Kidney (tissue), 11 donors: ENCODE data around the gene UGT2B17. TPM values are rescaled to one million over a fixed set of nuclear protein-coding genes. Genes with fewer than 3 reads are reported as not detected.
A peak's percentile ranks its signal among the peaks of the same experiment; 100 is the strongest.
"Not testable (repeated sequence)": the region's sequence is repeated elsewhere in the genome, so short reads cannot be mapped to it uniquely, and the experiment has no call there.

Experiments used
- DNase-seq, 5 donors: peaks; one replicate each; pipeline ENCODE4 v3.0.0-alpha.2; 2013 to 2020
- FAIRE-seq: peaks from 2 replicates; lab custom pipeline; 2012; peaks lifted over from hg19 to GRCh38; lab: Jason Lieb, UNC
- H3K27ac ChIP-seq, 2 donors: one replicate each; pipeline ENCODE4 v1.7.0; 2013; ENCODE audit warnings: low read depth in 2 of 2, low read length in 2 of 2, inconsistent platforms in 1 of 2
- H3K27me3 ChIP-seq: one replicate; pipeline ENCODE4 v1.7.1; 2013; ENCODE audit warnings: low read length, inconsistent platforms; ENCODE audit not compliant: control insufficient read depth, insufficient read depth
- H3K36me3 ChIP-seq, 3 donors: one replicate each; pipeline versions ENCODE4 v1.7.0 to v1.7.1; 2013; ENCODE audit warnings: low read length in 3 of 3, control low read depth in 1 of 3, inconsistent platforms in 1 of 3; ENCODE audit not compliant: insufficient read depth in 3 of 3, control insufficient read depth in 2 of 3
- H3K4me1 ChIP-seq, 3 donors: one replicate each; pipeline versions ENCODE4 v1.7.0 to v1.7.1; 2013; ENCODE audit warnings: low read length in 3 of 3, inconsistent platforms in 1 of 3, low read depth in 1 of 3; ENCODE audit not compliant: control insufficient read depth in 2 of 3, insufficient read depth in 2 of 3
- H3K4me3 ChIP-seq, 3 donors: one replicate each; pipeline versions ENCODE4 v1.7.0 to v1.8.1; 2013; ENCODE audit warnings: low read length in 3 of 3, control low read depth in 1 of 3, inconsistent platforms in 1 of 3
- H3K9ac ChIP-seq, 3 donors: one replicate each; pipeline versions ENCODE4 v1.7.0 to v1.7.1; 2013; ENCODE audit warnings: low read length in 3 of 3, control low read depth in 1 of 3, inconsistent platforms in 1 of 3
- H3K9me3 ChIP-seq, 3 donors: one replicate each; pipeline versions ENCODE4 v1.7.0 to v1.7.1; 2013; ENCODE audit warnings: low read length in 3 of 3, control low read depth in 1 of 3, inconsistent platforms in 1 of 3; ENCODE audit not compliant: control insufficient read depth in 2 of 3, insufficient read depth in 1 of 3
- intact Hi-C: fragments of 100-400 bp; cut with DNase I; formaldehyde crosslinking; loops from one replicate; pipeline ENCODE4 v1.11.1; 2022
- polyA plus RNA-seq: library from polyadenylated mRNA; stranded (reverse); fragments of 350-450 nt; fragmentation: Illumina TruSeq; extraction: RNeasy Lipid Tissue Mini Kit (QIAGEN cat#74804); gene quantifications from one replicate; pipeline ENCODE4 v1.2.3, GENCODE V29; 2014; ENCODE audit warnings: low read depth, low replicate concordance; ENCODE audit not compliant: insufficient read depth
- total RNA-seq: library from RNA; stranded (reverse); fragmentation: NEBNext Ultra II Directional; extraction: Animal tissue kit (Norgen Biotek cat#: 25700); gene quantifications from one replicate; pipeline ENCODE4 v1.2.1, GENCODE V29; 2021
- donor health status: control.
- donor health status: control.
- donor health status: DM: yes; HTN: yes; CAD: no.
- donor health status: Normal renal cell carcinoma (clear cell type).

The UGT2B17 gene
- total and polyA plus RNA-seq, 2 donors from 2014 or later, result 0.38 TPM; not detected in 1

GRCh38 chr4:68565082-68565481 is 11.0 kb downstream of the UGT2B17 start:
- DNase-seq, FAIRE-seq, H3K4me3 ChIP-seq, H3K9ac ChIP-seq, H3K4me1 ChIP-seq, H3K9me3 ChIP-seq, intact Hi-C loops, H3K36me3 ChIP-seq, H3K27ac ChIP-seq, H3K27me3 ChIP-seq: not testable (repeated sequence)

DNA sequence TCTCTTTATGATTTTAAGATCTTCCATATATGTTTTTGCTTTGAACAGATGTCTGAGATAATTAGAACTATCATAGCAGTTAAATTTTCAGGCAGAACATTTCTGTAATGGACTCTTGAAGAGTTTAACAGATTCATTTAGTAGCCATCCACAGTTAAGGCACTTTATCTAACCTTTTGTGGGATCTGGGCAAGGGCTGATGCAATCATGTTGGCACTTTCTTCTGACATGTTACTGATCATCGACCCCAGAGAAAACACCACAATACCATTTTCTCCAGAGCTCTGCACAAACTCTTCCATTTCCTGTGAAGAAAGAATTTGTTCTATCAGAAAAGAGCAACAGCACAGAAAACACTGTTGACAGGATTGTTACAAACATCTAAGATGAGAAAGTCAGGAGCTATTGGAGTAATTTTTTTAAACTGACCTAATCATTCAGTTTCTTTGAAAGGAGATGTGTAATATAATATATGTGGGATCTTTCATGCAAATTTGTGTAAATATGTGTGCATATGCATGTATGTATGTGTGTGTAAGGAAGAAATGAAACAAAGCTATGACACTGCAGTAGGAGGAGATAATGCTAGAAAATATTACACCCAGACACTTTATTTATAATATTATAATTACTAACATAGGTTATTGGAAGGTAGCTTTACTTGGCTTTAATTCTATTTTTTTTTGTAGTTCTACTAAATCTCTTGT is 15.6 kb downstream of the UGT2B17 start:
- intact Hi-C loops, H3K4me1 ChIP-seq, H3K9ac ChIP-seq, H3K9me3 ChIP-seq, H3K27ac ChIP-seq, H3K4me3 ChIP-seq, DNase-seq, H3K27me3 ChIP-seq, H3K36me3 ChIP-seq: not testable (repeated sequence)
- peak; percentile 55 for FAIRE-seq

GRCh38 chr4:68553830-68554229 is 22.3 kb downstream of the UGT2B17 start:
- H3K4me3 ChIP-seq, FAIRE-seq, H3K9me3 ChIP-seq, H3K36me3 ChIP-seq, intact Hi-C loops, H3K9ac ChIP-seq, H3K27ac ChIP-seq, H3K27me3 ChIP-seq, H3K4me1 ChIP-seq, DNase-seq: not testable (repeated sequence)

- H3K9ac ChIP-seq, DNase-seq, H3K4me3 ChIP-seq, intact Hi-C loops, FAIRE-seq, H3K4me1 ChIP-seq, H3K36me3 ChIP-seq, H3K9me3 ChIP-seq, H3K27me3 ChIP-seq, H3K27ac ChIP-seq: not testable (repeated sequence)
These were observed 23.0 kb downstream of the UGT2B17 start for GRCh38 chr4:68552818-68553811.

DNA sequence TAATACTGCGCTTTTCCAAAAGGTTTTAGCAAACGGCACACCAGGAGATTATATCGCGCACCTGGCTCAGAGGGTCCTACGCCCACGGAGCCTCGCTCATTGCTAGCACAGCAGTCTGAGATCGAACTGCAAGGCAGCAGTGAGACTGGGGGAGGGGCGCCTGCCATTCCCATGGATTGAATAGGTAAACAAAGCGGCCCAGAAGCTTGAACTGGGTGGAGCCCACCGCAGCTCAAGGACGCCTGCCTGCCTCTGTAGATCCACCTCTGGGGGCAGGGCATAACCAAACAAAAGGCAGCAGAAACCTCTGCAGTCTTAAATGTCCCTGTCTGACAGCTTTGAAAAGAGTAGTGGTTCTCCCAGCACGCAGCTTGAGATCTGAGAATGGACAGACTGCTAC is 33.4 kb downstream of the UGT2B17 start:
- intact Hi-C loops, H3K9me3 ChIP-seq, H3K27ac ChIP-seq, H3K27me3 ChIP-seq, FAIRE-seq, DNase-seq, H3K4me1 ChIP-seq, H3K36me3 ChIP-seq, H3K4me3 ChIP-seq, H3K9ac ChIP-seq: not testable (repeated sequence)
